ENCODE measurements around the gene GIT1. TPM values are rescaled to one million over a fixed set of nuclear protein-coding genes. Genes with fewer than 3 reads are reported as not detected.

GIT1 gene
- total RNA-seq, 3 donors from 2014 or later: 28.6 to 41.0 (median 37.2) TPM

GRCh38 chr17:29618272-29619065 is 29.0 kb upstream of the GIT1 start:
- DNase-seq: peak in 1 of 3 donors; percentile 54
- H3K4me3 ChIP-seq: no peak overlapping the region

GRCh38 chr17:29617481-29618271 is 28.2 kb upstream of the GIT1 start:
- DNase-seq (peak; percentile 88 to 92 (median 91)), ATAC-seq (peak; percentile 73)
- TF ChIP-seq CTCF (IDR thresholded peaks at IDR 0.05): peak; percentile 84
- intact Hi-C loops (cut with DNase I, micrococcal nuclease): no loop called here
- no peaks in the 10 kb centered on the region for H3K9me3 ChIP-seq
- no peaks in the 10 kb centered on the region for H3K36me3 ChIP-seq (ENCODE audit: low read depth)
- H3K4me3 ChIP-seq: no peak overlapping the region
- peaks cover 51% of the 10 kb centered on the region for H3K4me1 ChIP-seq (ENCODE audit: low read depth)

More at GRCh38 chr17:29618272-29619065, 29.0 kb upstream of the GIT1 start:
- no peaks in the 10 kb centered on the region for H3K9me3 ChIP-seq
- H3K36me3 ChIP-seq (ENCODE audit: low read depth): no peaks in the 10 kb centered on the region
- ATAC-seq: no peak
- intact Hi-C loops (cut with DNase I, micrococcal nuclease): no loop called here
- H3K4me1 ChIP-seq (ENCODE audit: low read depth): peaks cover 54% of the 10 kb centered on the region
- TF ChIP-seq CTCF (IDR thresholded peaks at IDR 0.05): no peak

GRCh38 chr17:29617125-29617480 is 27.7 kb upstream of the GIT1 start:
- no peak overlapping the region for H3K4me3 ChIP-seq
- TF ChIP-seq CTCF (IDR thresholded peaks at IDR 0.05): peak; percentile 62
- DNase-seq: peak; percentile 86 to 93 (median 88)
- no peaks in the 10 kb centered on the region for H3K36me3 ChIP-seq (ENCODE audit: low read depth)
- peak; percentile 75 for ATAC-seq
- peaks cover 49% of the 10 kb centered on the region for H3K4me1 ChIP-seq (ENCODE audit: low read depth)
- H3K9me3 ChIP-seq: no peaks in the 10 kb centered on the region
- intact Hi-C loops (cut with DNase I, micrococcal nuclease): no loop called here

GRCh38 chr17:29616300-29617048 is 27.0 kb upstream of the GIT1 start:
- ATAC-seq (no peak), DNase-seq (peak; percentile 22 to 64 (median 52))
- H3K9me3 ChIP-seq: no peaks in the 10 kb centered on the region
- no peaks in the 10 kb centered on the region for H3K36me3 ChIP-seq (ENCODE audit: low read depth)
- no peak overlapping the region for H3K4me3 ChIP-seq
- no peak for TF ChIP-seq CTCF (IDR thresholded peaks at IDR 0.05)
- peaks cover 48% of the 10 kb centered on the region for H3K4me1 ChIP-seq (ENCODE audit: low read depth)
- intact Hi-C loops (cut with DNase I, micrococcal nuclease): no loop called here

- DNase-seq (peak; percentile 90 to 93 (median 91)), ATAC-seq (peak; percentile 77)
- no peaks in the 10 kb centered on the region for H3K9me3 ChIP-seq
- no peaks in the 10 kb centered on the region for H3K36me3 ChIP-seq (ENCODE audit: low read depth)
- H3K4me3 ChIP-seq: peak overlapping the region; percentile 1
- intact Hi-C loops (cut with DNase I, micrococcal nuclease): no loop called here
- H3K4me1 ChIP-seq (ENCODE audit: low read depth): peaks cover 48% of the 10 kb centered on the region
- TF ChIP-seq CTCF (IDR thresholded peaks at IDR 0.05): no peak
Measured at GRCh38 chr17:29615492-29616299, 26.2 kb upstream of the GIT1 start.
